Cardiac muscle cell (in vitro differentiated cells and primary cell): ENCODE data around the gene SNX19. TPM values are rescaled to one million over a fixed set of nuclear protein-coding genes. Genes with fewer than 3 reads are reported as not detected.
"Not testable (repeated sequence)": the region's sequence is repeated elsewhere in the genome, so short reads cannot be mapped to it uniquely, and the experiment has no call there.

Experiments used
- DNase-seq, 2 donors: peaks; one replicate each; pipeline versions ENCODE4 v3.0.0 to v3.0.0-alpha.2; 2010 to 2017; ENCODE audit warnings: low read depth in 1 of 2, low spot score in 1 of 2
- H3K27ac ChIP-seq: fragments of 200-600 bp; sonication (generic); 2 replicates; pipeline ENCODE4 v1.5.1; 2016
- H3K27me3 ChIP-seq: fragments of 200-600 bp; sonication (generic); 2 replicates; pipeline ENCODE4 v1.6.0; 2016; ENCODE audit warnings: control low read depth
- H3K36me3 ChIP-seq: fragments of 200-600 bp; sonication (generic); 2 replicates; pipeline ENCODE4 v1.5.1; 2016; ENCODE audit warnings: control low read depth
- H3K4me1 ChIP-seq: fragments of 200-600 bp; sonication (generic); 2 replicates; pipeline ENCODE4 v1.8.1; 2017; ENCODE audit warnings: low read depth, mild to moderate bottlenecking, mixed run types
- H3K4me3 ChIP-seq: fragments of 200-600 bp; sonication (generic); 2 replicates; pipeline ENCODE4 v1.5.1; 2016; ENCODE audit warnings: mild to moderate bottlenecking
- H3K9me3 ChIP-seq: fragments of 200-600 bp; sonication (generic); 2 replicates; pipeline ENCODE4 v1.5.1; 2017; ENCODE audit warnings: low read depth, mild to moderate bottlenecking, control low read depth
- polyA plus RNA-seq: library from polyadenylated mRNA; unstranded; fragments of >200 nt; fragmentation: Nextera tagmentation; extraction: Ambion mirVana; gene quantifications from 2 replicates; pipeline ENCODE4 v1.2.1, GENCODE V29; 2016
- total RNA-seq: library from RNA; depleted of rRNA; stranded (reverse); fragments of >200 nt; gene quantifications from 2 replicates; pipeline ENCODE4 v1.2.3, GENCODE V29; 2016
- TF ChIP-seq, protein P1 (sequence below): IDR thresholded peaks from 2 replicates; pipeline ENCODE4 v1.5.1; 2012; ENCODE audit warnings: low read depth, mild to moderate bottlenecking, low read length

Gene SNX19
- total and polyA plus RNA-seq, 2 experiments from 2014 or later, result 25.7 to 60.7 TPM

DNA sequence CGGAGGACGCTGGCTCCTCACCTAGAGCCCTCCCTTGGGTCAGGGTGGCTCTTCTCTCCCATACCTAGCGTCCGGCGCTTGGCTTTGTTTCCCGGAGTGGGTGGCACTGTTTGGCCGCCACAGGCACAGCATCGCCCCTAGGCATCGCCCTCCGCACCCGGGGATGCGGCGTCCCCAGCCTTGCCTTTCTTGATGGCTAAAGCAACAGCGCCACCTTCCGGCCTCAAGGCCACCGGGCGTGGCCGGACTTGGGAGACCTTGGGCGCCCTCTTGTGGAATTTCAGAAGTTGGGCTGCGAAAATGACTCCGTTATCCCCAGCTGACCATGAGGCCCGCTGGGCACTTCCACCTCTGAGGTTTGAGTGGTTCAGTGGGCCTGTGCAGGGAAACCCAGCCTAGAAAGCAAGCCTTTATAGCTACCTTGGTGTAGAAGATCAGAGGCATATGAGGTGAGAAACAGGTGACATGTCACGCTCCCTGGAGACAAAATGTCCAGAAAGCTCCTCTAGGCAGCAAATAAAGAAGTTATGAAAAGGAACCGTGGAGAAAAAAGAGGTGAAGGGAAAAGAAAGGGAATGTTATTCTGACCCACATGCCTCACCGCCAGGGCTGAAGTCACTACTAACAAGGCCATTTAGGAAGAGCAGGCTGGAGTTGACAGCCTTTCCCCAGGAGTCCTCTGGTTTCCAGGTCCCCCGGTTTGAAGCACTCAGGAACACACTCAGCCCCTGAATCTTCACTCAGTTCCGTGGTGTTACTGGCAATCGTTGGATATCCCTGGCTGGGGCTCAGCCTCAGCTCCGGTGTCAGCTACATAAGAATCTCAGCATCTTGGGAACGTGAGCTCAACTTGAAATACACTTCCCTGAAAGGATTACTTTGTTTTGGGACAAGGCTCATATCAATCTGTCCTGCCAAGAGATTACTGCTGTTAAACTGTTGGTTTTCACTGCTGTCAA lies 54.1 kb downstream of the SNX19 start:
- Histone ChIP-seq H3K36me3 (no peaks in the 10 kb centered on the region), H3K9me3 (no peaks in the 10 kb centered on the region), H3K27me3 (no peaks in the 10 kb centered on the region), H3K4me3 (no peak overlapping the region), H3K4me1 (peaks cover 22% of the 10 kb centered on the region), H3K27ac (peak overlapping the region; percentile 42)
- TF ChIP-seq, protein P1, sequence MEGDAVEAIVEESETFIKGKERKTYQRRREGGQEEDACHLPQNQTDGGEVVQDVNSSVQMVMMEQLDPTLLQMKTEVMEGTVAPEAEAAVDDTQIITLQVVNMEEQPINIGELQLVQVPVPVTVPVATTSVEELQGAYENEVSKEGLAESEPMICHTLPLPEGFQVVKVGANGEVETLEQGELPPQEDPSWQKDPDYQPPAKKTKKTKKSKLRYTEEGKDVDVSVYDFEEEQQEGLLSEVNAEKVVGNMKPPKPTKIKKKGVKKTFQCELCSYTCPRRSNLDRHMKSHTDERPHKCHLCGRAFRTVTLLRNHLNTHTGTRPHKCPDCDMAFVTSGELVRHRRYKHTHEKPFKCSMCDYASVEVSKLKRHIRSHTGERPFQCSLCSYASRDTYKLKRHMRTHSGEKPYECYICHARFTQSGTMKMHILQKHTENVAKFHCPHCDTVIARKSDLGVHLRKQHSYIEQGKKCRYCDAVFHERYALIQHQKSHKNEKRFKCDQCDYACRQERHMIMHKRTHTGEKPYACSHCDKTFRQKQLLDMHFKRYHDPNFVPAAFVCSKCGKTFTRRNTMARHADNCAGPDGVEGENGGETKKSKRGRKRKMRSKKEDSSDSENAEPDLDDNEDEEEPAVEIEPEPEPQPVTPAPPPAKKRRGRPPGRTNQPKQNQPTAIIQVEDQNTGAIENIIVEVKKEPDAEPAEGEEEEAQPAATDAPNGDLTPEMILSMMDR, result peak; percentile 100
- DNase-seq, result peak; percentile 97 to 98

GRCh38 chr11:130861283-130861682 lies 55.0 kb downstream of the SNX19 start:
- Histone ChIP-seq H3K27me3 (no peaks in the 10 kb centered on the region), H3K4me1 (peaks cover 22% of the 10 kb centered on the region), H3K27ac (no peak overlapping the region), H3K4me3 (no peak overlapping the region), H3K36me3 (no peaks in the 10 kb centered on the region), H3K9me3 (no peaks in the 10 kb centered on the region)
- TF ChIP-seq, protein P1, result no peak
- DNase-seq, result no peak

- Histone ChIP-seq H3K4me1 (peaks cover 10% of the 10 kb centered on the region), H3K4me3 (no peak overlapping the region), H3K27me3 (no peaks in the 10 kb centered on the region), H3K27ac (no peak overlapping the region), H3K9me3 (no peaks in the 10 kb centered on the region), H3K36me3 (no peaks in the 10 kb centered on the region)
- DNase-seq, result no peak
- TF ChIP-seq, protein P1, result no peak
Measured at GRCh38 chr11:130859886-130860285, 56.4 kb downstream of the SNX19 start.

GRCh38 chr11:130858215-130858614 lies 58.1 kb downstream of the SNX19 start:
- no peaks in the 10 kb centered on the region for H3K9me3 ChIP-seq
- no peak overlapping the region for H3K27ac ChIP-seq
- no peak overlapping the region for H3K4me3 ChIP-seq
- peak in 1 of 2 donors; percentile 28 for DNase-seq
- H3K4me1 ChIP-seq, result peaks cover 10% of the 10 kb centered on the region
- H3K27me3 ChIP-seq, result no peaks in the 10 kb centered on the region
- no peaks in the 10 kb centered on the region for H3K36me3 ChIP-seq
- TF ChIP-seq, protein P1, result no peak

- H3K36me3 ChIP-seq, DNase-seq, H3K9me3 ChIP-seq, H3K27ac ChIP-seq, H3K4me1 ChIP-seq, H3K4me3 ChIP-seq, H3K27me3 ChIP-seq: not testable (repeated sequence)
Measured at GRCh38 chr11:130855707-130856106, 60.6 kb downstream of the SNX19 start.

DNA sequence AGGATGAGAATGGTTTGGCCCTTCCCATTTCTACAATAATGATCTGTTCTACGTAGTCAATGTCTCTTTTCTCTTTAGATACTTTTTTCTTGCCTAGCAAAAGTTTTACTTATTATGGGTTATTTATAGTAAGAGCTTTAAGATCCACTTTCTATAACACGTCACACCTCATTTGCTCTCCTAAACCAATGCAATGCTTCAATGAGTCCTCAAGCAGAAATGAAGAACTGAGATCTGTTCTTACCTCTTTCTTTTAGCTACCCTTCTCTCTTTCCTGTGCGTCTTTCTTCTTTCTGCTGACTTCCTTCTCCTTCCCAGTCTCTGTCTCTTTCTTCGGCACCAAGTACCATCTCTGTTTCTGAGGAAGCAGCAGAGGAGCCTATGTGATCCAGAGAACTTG lies 61.8 kb downstream of the SNX19 start:
- TF ChIP-seq, protein P1, result no peak
- no peak for DNase-seq
- Histone ChIP-seq H3K4me3 (no peak overlapping the region), H3K36me3 (no peaks in the 10 kb centered on the region), H3K27me3 (no peaks in the 10 kb centered on the region), H3K4me1 (no peaks in the 10 kb centered on the region), H3K27ac (no peak overlapping the region), H3K9me3 (no peaks in the 10 kb centered on the region)
